GM23338 (cell line): Measurements from ENCODE around the gene CDH12.
"Not testable (repeated sequence)": the region's sequence is repeated elsewhere in the genome, so short reads cannot be mapped to it uniquely, and the experiment has no call there.

ENCODE experiments used
- ETS1 ChIP-seq: IDR thresholded peaks from 2 replicates; pipeline ENCODE4 v1.6.1; 2016; ENCODE audit warnings: antibody characterized with exemption
- EZH2 ChIP-seq: fragments of 200-600 bp; sonication (generic); IDR thresholded peaks from one replicate; pipeline ENCODE4 v1.8.0; 2017; ENCODE audit warnings: antibody characterized with exemption, mild to moderate bottlenecking, low read depth; ENCODE audit not compliant: unreplicated experiment
- EZH2phosphoT487 ChIP-seq: fragments of 200-600 bp; sonication (generic); IDR thresholded peaks from one replicate; pipeline ENCODE4 v1.8.1; 2018; ENCODE audit warnings: antibody characterized with exemption; ENCODE audit not compliant: unreplicated experiment
- JUNB ChIP-seq: IDR thresholded peaks from one replicate; pipeline ENCODE4 v1.6.1; 2016; ENCODE audit warnings: antibody characterized with exemption; ENCODE audit not compliant: unreplicated experiment
- POLR2AphosphoS5 ChIP-seq: IDR thresholded peaks from 2 replicates; pipeline ENCODE4 v1.6.1; 2016; ENCODE audit warnings: antibody characterized with exemption, low read depth
- STAT1 ChIP-seq: IDR thresholded peaks from one replicate; pipeline ENCODE4 v1.6.1; 2016; ENCODE audit warnings: antibody characterized with exemption; ENCODE audit not compliant: unreplicated experiment
- ZNF114 ChIP-seq: fragments of 250-450 bp; sonication (Bioruptor Pico); IDR thresholded peaks from 2 replicates; pipeline ENCODE4 v1.5.0; 2020; ENCODE audit warnings: mild to moderate bottlenecking, moderate library complexity
- TF ChIP-seq, protein P1 (sequence below), 2 experiments: fragments of 200-600 bp in 1 of 2; sonication (generic) in 1 of 2; conservative IDR thresholded peaks; 2 replicates each; pipeline versions ENCODE4 v1.5.1 to v1.6.1; 2016 to 2017; ENCODE audit warnings: antibody characterized with exemption in 2 of 2, low read depth in 2 of 2, mild to moderate bottlenecking in 2 of 2, moderate library complexity in 1 of 2
- TF ChIP-seq, protein P2 (sequence below): IDR thresholded peaks from one replicate; pipeline ENCODE4 v1.6.1; 2018; ENCODE audit warnings: antibody characterized with exemption; ENCODE audit not compliant: unreplicated experiment
- TF ChIP-seq, protein P3 (sequence below): fragments of 250-450 bp; sonication (Bioruptor Pico); IDR thresholded peaks from 2 replicates; pipeline ENCODE4 v1.5.0; 2020; ENCODE audit warnings: mild to moderate bottlenecking, moderate library complexity

DNA sequence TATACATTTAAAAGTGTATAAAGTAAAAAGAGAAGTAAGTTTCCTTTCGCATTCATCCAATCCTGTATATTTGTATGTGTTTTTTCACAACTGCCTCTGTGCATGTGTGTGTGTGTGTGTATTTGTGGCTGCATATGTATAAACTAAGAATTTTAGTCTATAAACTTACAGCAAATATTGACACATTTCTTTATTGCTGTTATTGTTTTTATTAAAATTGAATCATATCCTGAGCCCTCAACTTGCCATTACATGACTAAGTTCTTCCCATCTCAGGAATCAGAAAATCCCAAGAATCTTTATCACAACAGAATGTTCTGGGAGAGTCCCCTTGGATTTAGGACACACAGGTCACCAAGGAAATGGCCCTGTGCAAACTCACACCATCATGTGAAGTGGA, 712.7 kb downstream of the CDH12 start:
- TF ChIP-seq, protein P1, sequence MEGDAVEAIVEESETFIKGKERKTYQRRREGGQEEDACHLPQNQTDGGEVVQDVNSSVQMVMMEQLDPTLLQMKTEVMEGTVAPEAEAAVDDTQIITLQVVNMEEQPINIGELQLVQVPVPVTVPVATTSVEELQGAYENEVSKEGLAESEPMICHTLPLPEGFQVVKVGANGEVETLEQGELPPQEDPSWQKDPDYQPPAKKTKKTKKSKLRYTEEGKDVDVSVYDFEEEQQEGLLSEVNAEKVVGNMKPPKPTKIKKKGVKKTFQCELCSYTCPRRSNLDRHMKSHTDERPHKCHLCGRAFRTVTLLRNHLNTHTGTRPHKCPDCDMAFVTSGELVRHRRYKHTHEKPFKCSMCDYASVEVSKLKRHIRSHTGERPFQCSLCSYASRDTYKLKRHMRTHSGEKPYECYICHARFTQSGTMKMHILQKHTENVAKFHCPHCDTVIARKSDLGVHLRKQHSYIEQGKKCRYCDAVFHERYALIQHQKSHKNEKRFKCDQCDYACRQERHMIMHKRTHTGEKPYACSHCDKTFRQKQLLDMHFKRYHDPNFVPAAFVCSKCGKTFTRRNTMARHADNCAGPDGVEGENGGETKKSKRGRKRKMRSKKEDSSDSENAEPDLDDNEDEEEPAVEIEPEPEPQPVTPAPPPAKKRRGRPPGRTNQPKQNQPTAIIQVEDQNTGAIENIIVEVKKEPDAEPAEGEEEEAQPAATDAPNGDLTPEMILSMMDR (conservative IDR thresholded peaks at IDR 0.05; ENCODE audit: low read depth in 2 of 2), result not testable (repeated sequence)
- not testable (repeated sequence) for TF ChIP-seq EZH2; JUNB; POLR2AphosphoS5; ZNF114 (CRISPR knock-in tag); EZH2phosphoT487; ETS1; STAT1
- TF ChIP-seq, protein P2, sequence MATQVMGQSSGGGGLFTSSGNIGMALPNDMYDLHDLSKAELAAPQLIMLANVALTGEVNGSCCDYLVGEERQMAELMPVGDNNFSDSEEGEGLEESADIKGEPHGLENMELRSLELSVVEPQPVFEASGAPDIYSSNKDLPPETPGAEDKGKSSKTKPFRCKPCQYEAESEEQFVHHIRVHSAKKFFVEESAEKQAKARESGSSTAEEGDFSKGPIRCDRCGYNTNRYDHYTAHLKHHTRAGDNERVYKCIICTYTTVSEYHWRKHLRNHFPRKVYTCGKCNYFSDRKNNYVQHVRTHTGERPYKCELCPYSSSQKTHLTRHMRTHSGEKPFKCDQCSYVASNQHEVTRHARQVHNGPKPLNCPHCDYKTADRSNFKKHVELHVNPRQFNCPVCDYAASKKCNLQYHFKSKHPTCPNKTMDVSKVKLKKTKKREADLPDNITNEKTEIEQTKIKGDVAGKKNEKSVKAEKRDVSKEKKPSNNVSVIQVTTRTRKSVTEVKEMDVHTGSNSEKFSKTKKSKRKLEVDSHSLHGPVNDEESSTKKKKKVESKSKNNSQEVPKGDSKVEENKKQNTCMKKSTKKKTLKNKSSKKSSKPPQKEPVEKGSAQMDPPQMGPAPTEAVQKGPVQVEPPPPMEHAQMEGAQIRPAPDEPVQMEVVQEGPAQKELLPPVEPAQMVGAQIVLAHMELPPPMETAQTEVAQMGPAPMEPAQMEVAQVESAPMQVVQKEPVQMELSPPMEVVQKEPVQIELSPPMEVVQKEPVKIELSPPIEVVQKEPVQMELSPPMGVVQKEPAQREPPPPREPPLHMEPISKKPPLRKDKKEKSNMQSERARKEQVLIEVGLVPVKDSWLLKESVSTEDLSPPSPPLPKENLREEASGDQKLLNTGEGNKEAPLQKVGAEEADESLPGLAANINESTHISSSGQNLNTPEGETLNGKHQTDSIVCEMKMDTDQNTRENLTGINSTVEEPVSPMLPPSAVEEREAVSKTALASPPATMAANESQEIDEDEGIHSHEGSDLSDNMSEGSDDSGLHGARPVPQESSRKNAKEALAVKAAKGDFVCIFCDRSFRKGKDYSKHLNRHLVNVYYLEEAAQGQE, result not testable (repeated sequence)
- TF ChIP-seq, protein P3, sequence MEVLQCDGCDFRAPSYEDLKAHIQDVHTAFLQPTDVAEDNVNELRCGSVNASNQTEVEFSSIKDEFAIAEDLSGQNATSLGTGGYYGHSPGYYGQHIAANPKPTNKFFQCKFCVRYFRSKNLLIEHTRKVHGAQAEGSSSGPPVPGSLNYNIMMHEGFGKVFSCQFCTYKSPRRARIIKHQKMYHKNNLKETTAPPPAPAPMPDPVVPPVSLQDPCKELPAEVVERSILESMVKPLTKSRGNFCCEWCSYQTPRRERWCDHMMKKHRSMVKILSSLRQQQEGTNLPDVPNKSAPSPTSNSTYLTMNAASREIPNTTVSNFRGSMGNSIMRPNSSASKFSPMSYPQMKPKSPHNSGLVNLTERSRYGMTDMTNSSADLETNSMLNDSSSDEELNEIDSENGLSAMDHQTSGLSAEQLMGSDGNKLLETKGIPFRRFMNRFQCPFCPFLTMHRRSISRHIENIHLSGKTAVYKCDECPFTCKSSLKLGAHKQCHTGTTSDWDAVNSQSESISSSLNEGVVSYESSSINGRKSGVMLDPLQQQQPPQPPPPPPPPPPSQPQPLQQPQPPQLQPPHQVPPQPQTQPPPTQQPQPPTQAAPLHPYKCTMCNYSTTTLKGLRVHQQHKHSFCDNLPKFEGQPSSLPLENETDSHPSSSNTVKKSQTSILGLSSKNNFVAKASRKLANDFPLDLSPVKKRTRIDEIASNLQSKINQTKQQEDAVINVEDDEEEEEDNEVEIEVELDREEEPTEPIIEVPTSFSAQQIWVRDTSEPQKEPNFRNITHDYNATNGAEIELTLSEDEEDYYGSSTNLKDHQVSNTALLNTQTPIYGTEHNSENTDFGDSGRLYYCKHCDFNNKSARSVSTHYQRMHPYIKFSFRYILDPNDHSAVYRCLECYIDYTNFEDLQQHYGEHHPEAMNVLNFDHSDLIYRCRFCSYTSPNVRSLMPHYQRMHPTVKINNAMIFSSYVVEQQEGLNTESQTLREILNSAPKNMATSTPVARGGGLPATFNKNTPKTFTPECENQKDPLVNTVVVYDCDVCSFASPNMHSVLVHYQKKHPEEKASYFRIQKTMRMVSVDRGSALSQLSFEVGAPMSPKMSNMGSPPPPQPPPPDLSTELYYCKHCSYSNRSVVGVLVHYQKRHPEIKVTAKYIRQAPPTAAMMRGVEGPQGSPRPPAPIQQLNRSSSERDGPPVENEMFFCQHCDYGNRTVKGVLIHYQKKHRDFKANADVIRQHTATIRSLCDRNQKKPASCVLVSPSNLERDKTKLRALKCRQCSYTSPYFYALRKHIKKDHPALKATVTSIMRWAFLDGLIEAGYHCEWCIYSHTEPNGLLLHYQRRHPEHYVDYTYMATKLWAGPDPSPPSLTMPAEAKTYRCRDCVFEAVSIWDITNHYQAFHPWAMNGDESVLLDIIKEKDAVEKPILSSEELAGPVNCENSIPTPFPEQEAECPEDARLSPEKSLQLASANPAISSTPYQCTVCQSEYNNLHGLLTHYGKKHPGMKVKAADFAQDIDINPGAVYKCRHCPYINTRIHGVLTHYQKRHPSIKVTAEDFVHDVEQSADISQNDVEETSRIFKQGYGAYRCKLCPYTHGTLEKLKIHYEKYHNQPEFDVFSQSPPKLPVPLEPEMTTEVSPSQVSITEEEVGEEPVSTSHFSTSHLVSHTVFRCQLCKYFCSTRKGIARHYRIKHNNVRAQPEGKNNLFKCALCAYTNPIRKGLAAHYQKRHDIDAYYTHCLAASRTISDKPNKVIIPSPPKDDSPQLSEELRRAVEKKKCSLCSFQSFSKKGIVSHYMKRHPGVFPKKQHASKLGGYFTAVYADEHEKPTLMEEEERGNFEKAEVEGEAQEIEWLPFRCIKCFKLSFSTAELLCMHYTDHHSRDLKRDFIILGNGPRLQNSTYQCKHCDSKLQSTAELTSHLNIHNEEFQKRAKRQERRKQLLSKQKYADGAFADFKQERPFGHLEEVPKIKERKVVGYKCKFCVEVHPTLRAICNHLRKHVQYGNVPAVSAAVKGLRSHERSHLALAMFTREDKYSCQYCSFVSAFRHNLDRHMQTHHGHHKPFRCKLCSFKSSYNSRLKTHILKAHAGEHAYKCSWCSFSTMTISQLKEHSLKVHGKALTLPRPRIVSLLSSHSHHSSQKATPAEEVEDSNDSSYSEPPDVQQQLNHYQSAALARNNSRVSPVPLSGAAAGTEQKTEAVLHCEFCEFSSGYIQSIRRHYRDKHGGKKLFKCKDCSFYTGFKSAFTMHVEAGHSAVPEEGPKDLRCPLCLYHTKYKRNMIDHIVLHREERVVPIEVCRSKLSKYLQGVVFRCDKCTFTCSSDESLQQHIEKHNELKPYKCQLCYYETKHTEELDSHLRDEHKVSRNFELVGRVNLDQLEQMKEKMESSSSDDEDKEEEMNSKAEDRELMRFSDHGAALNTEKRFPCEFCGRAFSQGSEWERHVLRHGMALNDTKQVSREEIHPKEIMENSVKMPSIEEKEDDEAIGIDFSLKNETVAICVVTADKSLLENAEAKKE (CRISPR knock-in tag), result not testable (repeated sequence)
